GM12801 (cell line): Measurements from ENCODE around the gene GOLGA6D.

Experiments
- CTCF ChIP-seq: IDR thresholded peaks from one replicate; pipeline ENCODE4 v1.5.1; 2011; ENCODE audit warnings: control low read depth; ENCODE audit not compliant: insufficient read length; ENCODE audit errors: extremely low read depth

Gene GOLGA6D

GRCh38 chr15:75329571-75329970, 46.9 kb downstream of the GOLGA6D start:
- no peak for TF ChIP-seq CTCF

GRCh38 chr15:75335313-75335704, 52.7 kb downstream of the GOLGA6D start:
- no peak for TF ChIP-seq CTCF

DNA sequence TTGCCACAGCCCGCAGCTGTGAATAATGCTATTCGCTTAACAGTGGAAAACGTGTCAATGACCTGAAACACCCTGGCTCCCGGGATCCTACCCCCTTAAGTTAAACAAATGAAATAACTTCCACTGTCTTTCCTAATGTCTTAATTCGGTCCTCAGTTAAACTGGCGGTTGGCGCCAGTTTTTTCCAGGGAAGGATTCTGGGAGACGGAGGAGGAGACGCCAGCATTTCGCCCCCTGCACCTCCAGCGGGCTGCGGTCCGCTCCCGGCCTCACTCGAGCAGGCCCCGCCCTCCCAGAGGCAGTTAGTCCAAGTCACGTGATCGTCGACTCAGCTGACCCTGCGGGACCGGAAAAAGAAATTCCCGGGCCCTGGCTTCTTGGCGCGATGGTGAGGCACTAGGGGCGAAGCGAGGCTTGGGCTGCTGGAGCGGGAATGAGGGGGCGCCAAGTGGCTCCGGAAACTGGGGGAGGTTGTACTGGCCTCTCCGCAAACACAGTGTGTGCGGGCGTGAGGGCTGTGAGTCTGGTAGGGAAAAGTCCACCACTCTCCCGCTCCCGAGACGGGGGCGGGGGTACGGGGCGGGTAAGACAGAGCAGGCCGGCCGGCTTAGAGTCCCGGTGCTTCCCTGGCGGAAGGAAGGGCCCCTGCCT, 53.2 kb downstream of the GOLGA6D start, which contains the start of gene COMMD4:
Gene COMMD4 (plus strand): TSS at position 359 of the 651 bp plus-strand sequence. CDS start 27 bp downstream, at position 386.
- no peak for TF ChIP-seq CTCF

DNA sequence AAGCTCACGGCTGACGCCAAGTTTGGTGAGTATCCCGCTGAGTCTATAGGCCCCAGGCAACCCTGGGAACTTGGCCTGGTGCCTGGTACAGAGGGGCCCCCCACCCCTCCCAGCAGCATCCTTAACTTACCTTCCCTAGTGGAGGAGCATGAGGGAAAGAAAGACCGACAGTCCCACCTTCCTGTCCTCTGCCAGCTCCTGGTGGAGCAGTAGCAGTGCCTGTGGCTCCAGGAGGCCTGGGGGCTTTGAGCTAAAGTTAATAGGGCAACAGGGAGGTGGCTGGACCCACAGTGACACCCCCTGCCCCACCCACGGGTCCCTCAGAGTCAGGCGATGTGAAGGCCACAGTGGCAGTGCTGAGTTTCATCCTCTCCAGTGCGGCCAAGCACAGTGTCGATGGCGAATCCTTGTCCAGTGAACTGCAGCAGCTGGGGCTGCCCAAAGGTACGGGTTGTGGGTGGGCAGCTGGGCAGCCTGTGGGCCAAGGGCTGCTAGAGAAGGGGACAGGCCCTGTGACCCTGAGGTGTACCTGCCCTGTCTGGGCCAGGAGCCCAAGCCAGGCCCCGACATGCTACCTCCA, 56.1 kb downstream of the GOLGA6D start:
- no peak for TF ChIP-seq CTCF

DNA sequence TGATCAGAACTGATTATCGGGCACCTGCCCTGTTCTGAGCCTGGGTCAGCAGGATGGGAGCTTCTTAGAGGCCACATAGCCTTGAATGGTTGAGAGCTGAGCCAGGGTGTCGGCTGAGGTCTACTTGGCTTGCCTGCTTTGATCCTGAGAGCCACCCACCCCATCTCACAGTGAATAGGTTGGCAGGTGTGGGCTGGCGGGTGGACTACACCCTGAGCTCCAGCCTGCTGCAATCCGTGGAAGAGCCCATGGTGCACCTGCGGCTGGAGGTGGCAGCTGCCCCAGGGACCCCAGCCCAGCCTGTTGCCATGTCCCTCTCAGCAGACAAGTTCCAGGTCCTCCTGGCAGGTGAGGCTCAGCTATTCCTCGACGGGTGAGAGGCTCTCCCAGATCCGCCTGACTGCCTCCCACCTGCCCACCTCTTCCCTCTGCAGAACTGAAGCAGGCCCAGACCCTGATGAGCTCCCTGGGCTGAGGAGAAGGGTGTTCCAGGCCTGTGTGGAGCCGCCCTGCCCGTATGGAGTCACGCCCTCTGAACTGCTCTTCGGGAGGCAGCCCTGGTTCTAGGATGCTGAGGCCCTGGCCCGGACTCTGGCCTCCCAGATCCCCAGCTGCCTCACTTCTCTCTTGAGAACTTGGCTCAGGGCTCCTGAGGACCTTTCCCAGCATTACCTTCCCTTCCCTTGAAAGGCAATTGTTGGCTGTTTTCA, 57.1 kb downstream of the GOLGA6D start:
- no peak for TF ChIP-seq CTCF

DNA sequence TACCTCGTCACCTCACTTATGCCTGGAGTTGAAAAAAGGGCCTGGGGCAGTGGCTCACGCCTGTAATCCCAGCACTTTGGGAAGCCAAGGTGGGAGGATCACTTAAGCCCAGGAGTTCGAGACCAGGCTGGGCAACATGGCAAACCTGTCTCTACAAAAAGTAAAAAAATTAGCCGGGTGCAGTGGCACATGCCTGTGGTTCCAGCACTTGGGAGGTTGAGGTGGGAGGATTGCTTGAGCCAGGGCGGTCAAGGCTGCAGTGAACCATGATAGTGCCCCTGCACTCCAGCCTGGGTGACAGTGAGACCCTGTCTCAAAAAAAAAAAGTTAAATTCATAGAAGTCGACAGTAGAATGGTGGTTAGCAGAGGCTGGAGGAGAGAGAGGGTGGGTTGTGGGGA, 59.6 kb downstream of the GOLGA6D start:
- TF ChIP-seq CTCF: no peak
